Measurements from ENCODE around the gene EHD4. TPM values are rescaled to one million over a fixed set of nuclear protein-coding genes. Genes with fewer than 3 reads are reported as not detected.

Gene EHD4
- total RNA-seq, 2 experiments from 2014 or later, result 6.9 to 8.0 TPM

DNA sequence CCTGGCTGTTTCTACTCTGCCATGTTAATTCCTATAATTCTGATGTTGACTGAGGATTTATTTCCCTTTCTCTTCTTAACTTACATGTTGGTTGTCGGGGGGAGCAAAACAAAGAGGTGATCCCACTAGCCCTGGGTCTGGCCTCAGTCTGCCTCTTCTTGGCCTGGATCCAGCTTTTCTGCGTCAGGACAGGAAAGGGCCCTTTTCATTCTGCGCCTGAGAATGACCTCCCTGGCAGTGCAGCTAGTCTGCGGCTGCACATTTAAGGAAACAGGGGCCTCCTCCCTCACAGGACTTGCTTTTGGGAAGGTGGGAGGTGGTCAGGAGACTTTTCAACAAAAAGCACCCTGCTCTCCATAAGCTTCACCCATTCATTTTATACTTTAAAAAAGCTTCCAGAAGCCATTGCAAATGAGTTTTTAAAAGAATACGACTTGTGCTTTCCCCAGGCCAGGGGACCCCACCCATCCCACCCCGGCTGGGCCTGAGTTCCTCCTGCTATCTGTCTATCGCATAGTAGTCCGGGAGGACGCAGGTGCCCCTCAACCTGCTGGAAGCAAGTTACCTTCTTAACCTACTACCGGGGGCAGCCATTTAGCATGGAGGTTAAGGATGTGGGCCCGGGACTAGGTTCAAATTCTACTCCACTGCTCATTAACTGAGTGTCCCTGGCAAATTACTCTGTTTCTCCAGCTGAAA, 21.3 kb upstream of the EHD4 start:
- Mint-ChIP-seq H3K27me3 (ENCODE audit: low read depth) (no peaks in the 10 kb centered on the region), H3K9me3 (ENCODE audit: insufficient read depth) (no peaks in the 10 kb centered on the region), H3K4me3 (no peak overlapping the region), H3K27ac (no peak overlapping the region), H3K4me1 (ENCODE audit: low read depth) (no peaks in the 10 kb centered on the region), H3K36me3 (ENCODE audit: low read depth) (no peaks in the 10 kb centered on the region)
- CTCF ChIA-PET, result interaction anchor here (1.1 kb wide), 1 partner anchor 91 kb away, joined by 3 read pairs; no protein-coding TSS in a partner anchor
- no peak for ATAC-seq
- POLR2A ChIA-PET, result no interaction called here
- no peak for DNase-seq

DNA sequence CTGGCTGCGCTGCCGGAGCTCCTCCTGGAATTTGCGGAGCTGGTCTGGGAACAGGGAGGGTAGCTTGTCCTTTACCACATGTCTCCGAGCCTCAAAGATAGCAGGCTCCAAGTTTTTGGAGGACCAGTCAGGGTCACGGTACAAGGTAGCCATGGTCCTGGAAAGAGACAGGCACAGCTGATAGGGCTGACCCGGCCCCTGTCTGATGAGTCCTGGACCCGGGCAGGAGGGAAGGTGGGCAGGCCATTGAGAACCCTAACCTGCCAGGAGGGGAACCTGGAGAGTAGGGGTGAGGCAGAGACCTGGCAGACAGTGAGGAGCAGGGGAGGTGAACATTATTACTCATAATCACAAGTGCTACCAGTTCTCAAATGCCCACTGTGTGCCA, 20.4 kb upstream of the EHD4 start:
- H3K27me3 Mint-ChIP-seq (ENCODE audit: low read depth), result no peaks in the 10 kb centered on the region
- no peaks in the 10 kb centered on the region for H3K36me3 Mint-ChIP-seq (ENCODE audit: low read depth)
- H3K27ac Mint-ChIP-seq, result no peak overlapping the region
- DNase-seq (no peak), ATAC-seq (no peak)
- no peaks in the 10 kb centered on the region for H3K9me3 Mint-ChIP-seq (ENCODE audit: insufficient read depth)
- H3K4me1 Mint-ChIP-seq (ENCODE audit: low read depth), result no peaks in the 10 kb centered on the region
- ChIA-PET POLR2A (no interaction called here), CTCF (interaction anchor here (1.1 kb wide), 1 partner anchor 91 kb away, joined by 3 read pairs; no protein-coding TSS in a partner anchor)
- no peak overlapping the region for H3K4me3 Mint-ChIP-seq

DNA sequence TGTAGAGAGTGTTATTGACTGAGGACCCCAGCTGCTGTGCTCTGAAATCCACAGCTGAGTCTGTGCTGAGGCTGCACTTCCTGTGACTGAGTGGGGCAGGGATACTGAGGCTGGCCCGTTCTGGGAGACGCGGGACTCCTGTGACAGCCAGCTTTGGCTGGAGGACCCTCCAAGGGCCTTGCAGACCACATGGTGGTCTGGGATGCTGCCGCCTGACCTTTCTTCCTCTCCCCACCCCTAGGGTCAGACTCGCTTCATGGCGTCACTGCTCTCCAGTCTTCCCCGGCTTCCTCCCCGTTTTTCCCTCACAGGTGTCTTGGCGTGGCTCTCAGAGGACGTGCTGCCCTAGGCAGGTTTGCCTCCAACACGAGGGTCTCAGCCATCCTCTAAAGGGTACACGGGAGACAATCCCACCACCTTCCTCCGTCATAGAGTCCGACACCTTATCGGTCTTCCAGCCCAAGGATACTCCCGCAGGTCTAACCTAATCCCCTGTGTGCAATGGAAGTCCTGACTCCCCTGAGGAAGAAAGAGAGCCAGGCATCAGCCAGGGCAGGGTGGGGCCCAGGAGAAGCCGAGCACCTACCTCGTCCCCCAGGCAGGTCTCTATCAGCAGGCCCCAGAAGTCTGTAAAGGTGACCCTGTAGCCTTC, 19.9 kb upstream of the EHD4 start:
- CTCF ChIA-PET, result no interaction called here
- Mint-ChIP-seq H3K36me3 (ENCODE audit: low read depth) (no peaks in the 10 kb centered on the region), H3K27me3 (ENCODE audit: low read depth) (no peaks in the 10 kb centered on the region), H3K4me1 (ENCODE audit: low read depth) (no peaks in the 10 kb centered on the region), H3K27ac (no peak overlapping the region), H3K9me3 (ENCODE audit: insufficient read depth) (no peaks in the 10 kb centered on the region), H3K4me3 (no peak overlapping the region)
- DNase-seq, result no peak
- no peak for ATAC-seq
- POLR2A ChIA-PET, result no interaction called here

DNA sequence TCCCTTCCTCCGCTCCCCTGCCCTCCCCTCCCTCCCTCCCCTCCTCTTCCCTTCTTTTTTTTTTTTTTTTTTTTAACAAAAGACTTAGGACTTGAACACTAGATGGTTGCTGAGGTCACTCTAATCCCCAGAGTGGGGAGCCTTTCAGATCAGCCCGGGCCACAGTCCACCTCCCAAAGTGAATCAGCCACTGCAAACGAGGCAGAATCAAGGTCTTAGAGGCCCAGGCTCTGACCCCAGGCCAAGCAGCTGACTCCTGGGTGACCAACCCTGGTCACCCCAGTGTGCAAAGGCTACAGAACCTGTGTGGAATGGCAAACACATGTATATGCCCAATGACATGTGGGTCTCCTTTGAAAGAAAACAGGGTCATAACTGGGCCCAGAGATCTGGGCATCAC, 18.3 kb upstream of the EHD4 start:
- H3K4me1 Mint-ChIP-seq (ENCODE audit: low read depth), result no peaks in the 10 kb centered on the region
- no peaks in the 10 kb centered on the region for H3K36me3 Mint-ChIP-seq (ENCODE audit: low read depth)
- no peaks in the 10 kb centered on the region for H3K27me3 Mint-ChIP-seq (ENCODE audit: low read depth)
- no peak overlapping the region for H3K27ac Mint-ChIP-seq
- CTCF ChIA-PET, result interaction anchor here (1.0 to 4.0 kb wide), 18 partner anchors 11 to 148 kb away, joined by 3 to 64 read pairs (median 8); no protein-coding TSS in a partner anchor
- no peaks in the 10 kb centered on the region for H3K9me3 Mint-ChIP-seq (ENCODE audit: insufficient read depth)
- POLR2A ChIA-PET, result no interaction called here
- no peak overlapping the region for H3K4me3 Mint-ChIP-seq
- ATAC-seq, result no peak
- DNase-seq, result no peak

DNA sequence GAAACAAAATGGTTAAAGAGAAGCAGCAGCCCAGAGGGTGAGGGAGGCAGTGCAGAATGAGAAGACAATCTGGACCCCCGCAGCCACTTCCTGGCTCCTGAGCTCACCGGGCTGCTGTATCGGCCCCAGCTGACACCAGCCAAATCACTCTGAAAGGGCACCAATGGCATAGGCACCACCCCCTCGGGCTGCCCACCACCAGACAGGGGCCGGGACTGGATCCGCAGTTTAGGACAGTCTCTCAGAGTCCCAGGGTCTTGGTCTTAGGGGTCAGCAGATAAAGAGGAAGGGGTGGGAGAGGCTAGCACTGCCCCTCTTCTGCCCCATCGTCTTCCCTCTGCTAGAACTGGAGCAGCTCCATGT, 17.9 kb upstream of the EHD4 start:
- H3K9me3 Mint-ChIP-seq (ENCODE audit: insufficient read depth), result no peaks in the 10 kb centered on the region
- no peak for ATAC-seq
- H3K4me1 Mint-ChIP-seq (ENCODE audit: low read depth), result no peaks in the 10 kb centered on the region
- ChIA-PET POLR2A (no interaction called here), CTCF (interaction anchor here (0.7 to 4.0 kb wide), 34 partner anchors 8 to 486 kb away, joined by 3 to 64 read pairs (median 4); partner anchors contain the start of gene PLA2G4E)
- no peak for DNase-seq
- H3K27ac Mint-ChIP-seq, result no peak overlapping the region
- no peaks in the 10 kb centered on the region for H3K36me3 Mint-ChIP-seq (ENCODE audit: low read depth)
- H3K27me3 Mint-ChIP-seq (ENCODE audit: low read depth), result no peaks in the 10 kb centered on the region
- no peak overlapping the region for H3K4me3 Mint-ChIP-seq

DNA sequence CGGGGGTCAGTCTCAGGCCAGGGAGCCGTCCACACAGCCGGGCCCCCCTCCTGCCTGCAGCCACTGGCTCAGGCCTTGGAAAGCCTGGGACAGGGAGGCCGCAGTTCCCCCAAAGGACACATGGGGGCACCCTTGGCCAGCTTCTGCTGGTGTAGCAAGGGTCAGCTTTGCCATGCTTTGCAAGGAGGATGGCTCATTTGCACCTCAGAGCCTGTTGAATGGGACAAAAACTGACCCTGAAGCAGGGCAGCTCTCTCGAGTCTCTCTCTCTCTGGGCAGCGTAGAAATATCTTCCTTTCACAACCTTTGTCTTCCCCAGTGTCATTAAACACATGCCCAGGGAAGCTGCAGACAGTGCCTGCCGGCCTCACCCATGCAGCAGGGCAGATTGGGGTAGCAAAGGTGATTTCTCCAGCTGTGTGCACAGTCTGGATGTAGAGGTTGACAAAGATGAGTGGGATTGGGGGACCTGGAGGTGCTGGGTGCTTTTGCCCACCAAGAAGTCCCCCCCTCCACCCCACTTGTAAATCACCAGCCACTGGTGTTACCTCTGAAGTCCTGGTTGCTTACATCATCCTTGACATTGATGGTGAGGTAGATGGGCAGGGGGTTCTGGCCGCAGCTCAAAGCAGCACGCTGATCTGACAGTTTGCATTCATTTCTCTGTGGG, 17.4 kb upstream of the EHD4 start:
- no peaks in the 10 kb centered on the region for H3K9me3 Mint-ChIP-seq (ENCODE audit: insufficient read depth)
- POLR2A ChIA-PET, result no interaction called here

DNA sequence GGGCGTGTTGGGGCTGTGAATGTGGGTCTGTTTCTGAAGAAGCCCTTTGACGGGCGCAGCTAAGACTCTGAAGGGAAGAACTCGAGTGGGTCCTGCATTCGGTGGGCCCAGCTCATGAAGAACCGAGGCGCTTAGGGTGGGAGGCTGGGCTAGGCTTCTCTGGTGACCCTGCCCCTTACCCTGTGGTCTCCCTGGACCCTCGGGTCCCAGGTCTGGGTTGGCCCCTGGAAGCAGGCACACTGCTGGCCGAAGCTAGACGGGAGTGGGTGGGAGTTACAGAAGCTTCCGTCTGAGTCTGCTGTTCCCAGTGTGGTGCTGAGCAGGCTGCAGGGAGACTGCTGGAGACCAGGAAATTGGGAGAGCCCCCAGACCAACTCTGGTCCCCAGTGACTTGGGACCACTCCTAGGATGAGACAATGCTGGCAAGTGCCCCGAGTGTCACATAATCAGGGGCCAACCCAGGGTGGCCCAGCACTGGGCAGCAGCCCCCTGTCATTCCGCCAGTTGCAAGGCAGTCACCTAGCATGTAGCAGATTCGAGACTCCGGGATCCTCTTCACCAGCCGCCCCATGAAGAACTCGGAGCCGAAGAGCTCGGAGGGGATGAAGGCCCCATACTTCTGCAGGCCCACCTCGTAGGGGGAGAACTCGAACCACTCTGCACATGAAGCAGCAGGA, 16.7 kb upstream of the EHD4 start:
- POLR2A ChIA-PET, result no interaction called here

More for the DNA sequence above, 17.4 kb upstream of the EHD4 start:
- ATAC-seq, result peak; percentile 88
- no peak overlapping the region for H3K27ac Mint-ChIP-seq
- H3K27me3 Mint-ChIP-seq (ENCODE audit: low read depth), result no peaks in the 10 kb centered on the region
- no peak overlapping the region for H3K4me3 Mint-ChIP-seq
- CTCF ChIA-PET, result interaction anchor here (0.7 to 4.0 kb wide), 43 partner anchors 8 to 486 kb away, joined by 3 to 64 read pairs (median 4); partner anchors contain the start of genes EHD4 and PLA2G4E
- no peaks in the 10 kb centered on the region for H3K4me1 Mint-ChIP-seq (ENCODE audit: low read depth)
- H3K36me3 Mint-ChIP-seq (ENCODE audit: low read depth), result no peaks in the 10 kb centered on the region
- DNase-seq, result peak; percentile 88

DNA sequence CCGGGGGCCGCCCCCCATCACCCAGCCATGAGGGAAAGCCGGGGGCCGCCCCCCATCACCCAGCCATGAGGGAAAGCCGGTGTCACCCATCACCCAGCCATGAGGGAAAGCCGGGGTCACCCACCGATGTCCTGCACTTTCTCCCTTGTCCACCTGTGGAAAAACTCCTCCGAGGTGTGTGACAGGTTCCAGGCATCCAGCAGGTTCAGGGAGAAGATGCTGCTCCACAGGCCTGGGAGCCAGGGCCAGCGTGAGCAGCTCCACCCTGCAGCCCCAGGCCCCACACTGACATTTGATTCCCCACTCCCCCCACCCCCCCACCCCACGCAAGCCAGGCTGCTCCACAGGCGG, 15.5 kb upstream of the EHD4 start:
- H3K36me3 Mint-ChIP-seq (ENCODE audit: low read depth), result no peaks in the 10 kb centered on the region
- no peak overlapping the region for H3K4me3 Mint-ChIP-seq
- POLR2A ChIA-PET, result no interaction called here
- no peak for ATAC-seq
- peaks cover 2% of the 10 kb centered on the region for H3K27me3 Mint-ChIP-seq (ENCODE audit: low read depth)
- H3K4me1 Mint-ChIP-seq (ENCODE audit: low read depth), result no peaks in the 10 kb centered on the region
- H3K9me3 Mint-ChIP-seq (ENCODE audit: insufficient read depth), result no peaks in the 10 kb centered on the region
- no peak for DNase-seq
- CTCF ChIA-PET, result interaction anchor here (1.4 to 4.0 kb wide), 6 partner anchors 18 to 215 kb away, joined by 3 to 64 read pairs (median 12); no protein-coding TSS in a partner anchor
- no peak overlapping the region for H3K27ac Mint-ChIP-seq

More for the DNA sequence above, 16.7 kb upstream of the EHD4 start:
- Mint-ChIP-seq H3K9me3 (ENCODE audit: insufficient read depth) (no peaks in the 10 kb centered on the region), H3K27me3 (ENCODE audit: low read depth) (no peaks in the 10 kb centered on the region), H3K36me3 (ENCODE audit: low read depth) (no peaks in the 10 kb centered on the region), H3K4me3 (no peak overlapping the region), H3K4me1 (ENCODE audit: low read depth) (no peaks in the 10 kb centered on the region), H3K27ac (no peak overlapping the region)
- DNase-seq (no peak), ATAC-seq (no peak)
- CTCF ChIA-PET, result interaction anchor here (0.8 to 4.0 kb wide), 37 partner anchors 9 to 487 kb away, joined by 3 to 64 read pairs (median 4); partner anchors contain the start of genes EHD4 and PLA2G4E

DNA sequence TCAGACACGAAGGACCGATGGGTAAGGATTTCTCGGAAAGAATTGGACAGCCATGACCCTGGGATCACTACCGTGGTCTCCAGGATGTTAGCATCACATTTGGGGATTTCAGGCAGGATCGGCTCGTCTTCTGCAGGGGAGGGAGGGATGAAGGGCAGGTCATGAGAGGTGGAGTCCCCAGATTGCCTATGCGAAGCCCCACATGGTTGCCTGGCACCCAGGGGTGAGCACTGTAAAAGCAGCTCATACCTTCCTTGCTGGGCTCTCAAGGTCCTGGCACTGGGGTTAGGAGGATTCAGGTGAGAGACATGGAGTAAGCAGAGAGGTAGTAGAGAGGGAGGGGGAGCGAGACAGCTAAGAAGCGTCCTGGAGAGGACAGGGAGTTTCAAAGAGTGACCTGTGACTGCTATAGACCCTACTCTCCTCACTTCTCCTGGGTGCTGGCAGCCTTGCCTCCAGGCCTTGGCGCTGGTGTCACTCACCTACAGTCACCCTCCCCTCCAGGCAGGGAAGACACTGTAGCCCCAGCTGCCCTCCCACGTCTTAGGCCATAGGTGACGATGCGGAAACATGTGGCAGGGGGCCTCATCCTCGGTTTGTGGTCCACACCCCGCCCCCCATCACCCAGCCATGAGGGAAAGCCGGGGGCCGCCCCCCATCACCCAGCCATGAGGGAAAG, 15.0 kb upstream of the EHD4 start:
- POLR2A ChIA-PET, result no interaction called here
- no peaks in the 10 kb centered on the region for H3K9me3 Mint-ChIP-seq (ENCODE audit: insufficient read depth)
- DNase-seq, result no peak
- ATAC-seq, result no peak
- H3K27me3 Mint-ChIP-seq (ENCODE audit: low read depth), result peaks cover 2% of the 10 kb centered on the region
- H3K4me3 Mint-ChIP-seq, result no peak overlapping the region
- no peaks in the 10 kb centered on the region for H3K36me3 Mint-ChIP-seq (ENCODE audit: low read depth)
- no peak overlapping the region for H3K27ac Mint-ChIP-seq
- no peaks in the 10 kb centered on the region for H3K4me1 Mint-ChIP-seq (ENCODE audit: low read depth)
- CTCF ChIA-PET, result interaction anchor here (1.4 to 4.0 kb wide), 2 partner anchors 67 to 215 kb away, joined by 3 to 64 read pairs; no protein-coding TSS in a partner anchor

DNA sequence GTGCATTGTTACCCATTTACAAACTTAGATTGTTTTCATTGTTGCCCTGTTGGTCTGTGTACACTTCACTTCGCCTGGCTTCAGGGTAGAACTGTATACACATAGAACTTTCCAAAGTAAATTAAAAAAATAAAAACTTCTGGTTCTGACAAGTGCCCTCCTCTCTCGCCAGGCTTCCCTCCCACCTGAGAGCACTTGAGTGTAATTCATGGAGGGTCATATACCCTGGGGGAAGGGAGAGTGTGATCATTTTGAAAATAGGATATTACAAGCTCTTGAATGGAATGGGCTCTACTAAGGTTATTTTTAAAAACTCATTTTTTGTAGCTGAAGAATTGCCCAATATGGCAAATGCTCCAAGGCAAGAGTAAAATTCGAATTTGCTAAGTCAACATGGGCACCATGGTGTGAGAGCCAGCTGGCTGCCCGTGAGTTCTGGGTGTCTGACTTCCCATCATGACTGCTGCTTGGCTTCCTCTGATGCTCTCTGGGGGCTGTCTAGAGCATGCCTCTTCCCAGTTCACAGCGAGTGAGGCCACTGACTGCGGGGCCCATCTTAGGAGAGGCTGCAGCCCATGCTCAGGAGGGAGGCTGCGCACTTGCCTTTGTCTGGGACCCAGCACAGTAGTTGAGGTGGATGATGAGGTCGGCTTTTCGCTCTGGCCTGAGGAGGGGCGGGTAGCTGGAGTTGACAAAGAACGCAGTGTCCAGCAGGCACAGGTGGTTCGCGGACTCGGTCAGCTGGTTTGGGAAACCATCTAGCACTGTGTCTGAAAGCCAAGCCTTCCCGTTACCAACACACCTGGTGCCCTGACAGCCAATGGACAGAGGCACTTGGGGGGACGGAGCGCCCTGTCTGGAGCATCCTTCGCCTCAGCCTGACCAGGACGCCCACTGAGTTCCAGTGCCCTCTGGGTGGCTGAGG, 13.1 kb upstream of the EHD4 start:
- POLR2A ChIA-PET, result no interaction called here
- CTCF ChIA-PET, result interaction anchor here (0.9 to 6.2 kb wide), 2 partner anchors 13 to 56 kb away, joined by 3 to 32 read pairs; partner anchors contain the start of gene EHD4
- Mint-ChIP-seq H3K4me1 (ENCODE audit: low read depth) (peaks cover 19% of the 10 kb centered on the region), H3K4me3 (no peak overlapping the region), H3K27me3 (ENCODE audit: low read depth) (peaks cover 5% of the 10 kb centered on the region), H3K9me3 (ENCODE audit: insufficient read depth) (no peaks in the 10 kb centered on the region), H3K27ac (no peak overlapping the region), H3K36me3 (ENCODE audit: low read depth) (no peaks in the 10 kb centered on the region)
- DNase-seq (no peak), ATAC-seq (no peak)
